Inferior parietal cortex (tissue), 1 donor: ENCODE results near the gene APOL1.
"Not testable (repeated sequence)": the region's sequence is repeated elsewhere in the genome, so short reads cannot be mapped to it uniquely, and the experiment has no call there.

Experiments used
- DNase-seq: peaks from one replicate; pipeline ENCODE4 v3.0.0-alpha.2; 2016; ENCODE audit errors: extremely low spot score

Gene APOL1

DNA sequence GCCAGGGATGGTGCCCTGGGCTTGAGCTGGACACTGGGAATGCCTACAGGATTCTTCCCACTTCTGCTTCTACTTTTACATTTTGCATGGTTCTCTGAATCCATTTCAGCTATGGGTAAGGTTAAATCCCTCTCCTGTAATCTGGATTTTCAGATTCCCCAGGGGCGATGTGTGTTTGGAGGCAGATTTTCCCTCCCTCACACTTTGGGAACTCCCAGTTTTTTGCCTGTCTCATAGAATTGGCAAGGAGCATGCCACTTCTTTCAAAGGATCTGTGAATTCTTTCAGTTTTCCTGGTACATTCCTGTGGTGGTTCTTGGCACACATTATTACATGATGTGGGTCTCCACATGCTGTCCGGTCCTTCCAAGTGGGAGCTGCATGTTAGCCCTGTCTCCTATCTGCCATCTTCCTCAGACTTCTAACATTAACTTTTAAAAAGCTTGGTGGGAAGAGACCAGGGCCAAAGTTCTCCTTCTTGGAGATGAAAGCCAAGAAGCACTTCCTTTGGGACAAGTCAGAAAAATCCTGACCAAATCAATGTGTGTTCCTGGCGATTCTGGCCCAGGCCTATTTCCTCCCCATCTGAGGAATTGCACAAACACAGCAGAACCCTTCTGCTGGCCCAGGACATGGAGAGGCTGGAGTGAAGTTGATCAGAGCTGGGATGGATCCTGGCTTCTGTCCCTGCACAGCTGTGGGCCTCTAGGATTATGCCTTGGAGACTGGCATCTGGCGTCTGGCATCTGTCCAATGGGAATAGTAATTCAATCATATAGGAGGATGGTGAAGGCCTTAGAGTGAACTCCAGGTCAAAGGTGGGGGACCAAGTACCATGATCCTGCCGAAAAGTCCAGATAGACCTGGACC, 8.2 kb upstream of the APOL1 start:
- DNase-seq, result no peak

DNA sequence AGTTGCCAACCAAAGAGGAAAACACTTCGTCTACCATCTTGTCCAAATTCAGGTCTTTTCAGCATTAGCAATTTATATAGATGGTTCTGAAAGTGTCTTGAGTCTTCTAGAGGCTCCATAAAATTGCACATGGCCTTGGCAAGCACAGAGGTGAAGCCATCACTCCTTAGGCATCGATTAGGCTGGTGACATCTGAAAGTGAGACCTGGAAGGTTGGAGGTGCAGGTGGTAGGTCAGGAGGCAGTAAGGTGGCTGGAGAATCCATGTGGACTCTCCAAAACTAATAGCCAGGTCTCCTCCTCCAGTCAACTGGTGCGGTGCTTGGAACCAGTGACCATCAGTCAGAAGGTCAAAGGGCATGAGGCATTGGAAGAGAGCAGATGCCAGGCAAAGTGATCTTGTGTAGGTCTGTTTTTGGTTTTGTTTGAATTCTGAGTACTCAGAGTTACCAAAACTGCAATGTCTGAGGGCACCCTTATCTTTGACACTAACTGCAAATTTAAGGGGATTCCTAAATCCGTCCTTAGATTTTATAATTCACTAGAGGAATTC, 7.1 kb upstream of the APOL1 start:
- no peak for DNase-seq

DNA sequence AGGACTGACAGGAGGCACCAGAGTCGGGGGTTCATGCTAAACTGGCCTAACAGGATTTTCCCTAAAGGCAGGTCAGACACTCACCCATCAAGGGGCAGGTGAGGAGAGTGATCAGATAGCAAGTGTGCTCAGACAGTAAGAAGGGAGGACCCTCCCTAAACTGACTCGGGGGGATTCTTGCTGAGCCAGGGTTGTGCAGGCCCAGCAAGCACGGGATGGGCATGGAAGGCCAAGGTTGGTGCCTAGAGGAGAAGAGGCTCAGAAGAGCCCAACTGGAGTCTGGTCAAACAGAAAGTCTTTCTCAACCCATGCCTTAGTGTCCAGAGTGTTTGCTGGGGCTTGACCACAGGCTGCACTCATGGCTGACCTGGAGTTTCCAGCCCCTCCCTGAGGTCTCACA, 6.2 kb upstream of the APOL1 start:
- no peak for DNase-seq

DNA sequence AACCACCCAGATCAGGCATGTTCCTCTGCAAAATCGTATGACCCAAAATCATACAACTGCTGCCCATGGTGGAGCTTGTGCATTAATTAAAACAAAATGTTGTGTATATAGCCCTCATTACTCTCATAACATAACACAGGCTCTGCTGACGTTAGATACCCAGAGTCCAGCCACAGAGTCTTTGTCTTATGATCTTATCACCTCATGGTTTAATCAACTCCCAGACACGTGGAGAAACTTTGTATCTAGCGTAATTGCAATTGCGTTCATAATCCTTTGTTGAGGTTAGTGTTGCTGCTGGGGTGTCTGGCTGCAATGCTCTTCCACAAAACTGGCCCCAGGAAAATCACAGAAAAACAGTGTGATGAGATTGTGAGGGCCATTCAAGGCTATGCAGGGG, 5.0 kb upstream of the APOL1 start:
- DNase-seq, result no peak

DNA sequence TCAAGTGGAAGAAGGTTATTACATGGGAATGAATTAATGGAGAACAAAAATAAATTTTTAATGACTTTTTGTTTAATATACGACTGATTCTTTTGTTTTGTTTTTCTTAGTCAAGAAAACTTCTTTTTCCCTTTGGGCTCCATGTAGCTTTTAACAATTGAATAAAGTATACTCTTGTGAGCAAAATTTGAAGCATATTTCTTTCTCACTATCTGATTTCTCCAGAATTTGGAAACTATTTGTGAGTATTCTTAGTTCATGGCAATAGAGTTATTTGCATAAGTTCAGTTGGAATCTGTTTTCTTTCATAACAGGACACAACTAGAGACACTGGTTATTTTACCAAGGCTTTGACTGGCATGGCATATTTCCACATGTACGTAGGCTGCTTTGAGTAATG, 3.8 kb upstream of the APOL1 start:
- DNase-seq, result no peak

DNA sequence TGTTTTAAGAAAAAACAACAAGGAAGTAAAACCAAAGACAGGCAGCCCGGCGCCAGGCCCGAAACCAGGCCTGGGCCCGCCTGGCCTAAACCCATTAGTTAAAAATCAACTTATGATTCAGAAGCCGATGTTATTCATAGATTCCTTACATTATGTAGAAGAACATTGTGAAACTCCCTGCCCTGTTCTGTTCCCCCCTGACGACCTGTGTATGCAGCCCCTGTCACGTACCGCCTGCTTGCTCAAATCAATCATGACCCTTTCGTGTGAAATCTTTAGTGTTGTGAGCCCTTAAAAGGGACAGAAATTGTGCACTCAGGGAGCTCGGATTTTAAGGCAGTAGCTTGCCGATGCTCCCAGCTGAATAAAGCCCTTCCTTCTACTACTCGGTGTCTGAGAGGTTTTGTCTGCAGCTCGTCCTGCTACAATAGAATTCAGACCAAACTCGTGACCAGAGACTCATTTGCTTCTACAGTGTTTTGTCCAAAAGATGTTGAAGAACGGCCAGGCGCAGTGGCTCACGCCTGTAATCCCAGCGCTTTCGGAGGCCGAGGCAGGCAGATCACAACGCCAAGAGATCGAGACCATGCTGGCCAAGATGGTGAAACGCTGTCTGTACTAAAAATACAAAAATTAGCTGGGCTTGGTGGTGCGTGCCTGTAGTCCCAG, 2.5 kb upstream of the APOL1 start:
- not testable (repeated sequence) for DNase-seq

DNA sequence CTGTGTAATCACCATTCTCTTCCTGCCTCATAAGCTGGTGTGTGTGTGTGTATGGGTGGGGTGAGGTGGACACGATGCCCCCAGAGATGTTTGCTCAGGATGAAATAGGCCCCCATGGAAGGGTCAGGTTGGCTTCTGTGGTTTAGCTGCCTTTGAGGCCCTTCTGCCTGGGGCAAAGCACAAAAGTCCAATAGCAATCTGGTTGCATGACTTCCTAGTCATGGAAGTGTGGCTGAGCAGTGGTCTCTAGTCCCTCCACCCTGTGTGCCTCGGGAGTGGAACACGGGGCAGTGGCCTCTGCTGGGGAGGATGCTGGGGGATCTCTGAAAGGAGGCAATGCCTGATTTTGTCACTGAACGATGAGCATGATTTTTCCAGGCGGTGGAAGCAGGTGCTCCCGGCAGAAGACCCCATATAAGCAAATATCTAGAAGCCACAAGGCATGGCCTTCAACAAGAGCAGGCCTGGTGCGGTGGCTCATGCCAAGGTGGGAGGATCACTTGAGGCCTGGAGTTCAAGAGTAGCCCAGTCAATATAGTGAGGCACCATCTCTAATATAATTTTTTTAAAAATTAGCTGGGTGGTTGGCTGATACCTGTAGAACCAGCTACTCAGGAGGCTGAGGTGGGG, 839 bp upstream of the APOL1 start:
- DNase-seq, result not testable (repeated sequence)

DNA sequence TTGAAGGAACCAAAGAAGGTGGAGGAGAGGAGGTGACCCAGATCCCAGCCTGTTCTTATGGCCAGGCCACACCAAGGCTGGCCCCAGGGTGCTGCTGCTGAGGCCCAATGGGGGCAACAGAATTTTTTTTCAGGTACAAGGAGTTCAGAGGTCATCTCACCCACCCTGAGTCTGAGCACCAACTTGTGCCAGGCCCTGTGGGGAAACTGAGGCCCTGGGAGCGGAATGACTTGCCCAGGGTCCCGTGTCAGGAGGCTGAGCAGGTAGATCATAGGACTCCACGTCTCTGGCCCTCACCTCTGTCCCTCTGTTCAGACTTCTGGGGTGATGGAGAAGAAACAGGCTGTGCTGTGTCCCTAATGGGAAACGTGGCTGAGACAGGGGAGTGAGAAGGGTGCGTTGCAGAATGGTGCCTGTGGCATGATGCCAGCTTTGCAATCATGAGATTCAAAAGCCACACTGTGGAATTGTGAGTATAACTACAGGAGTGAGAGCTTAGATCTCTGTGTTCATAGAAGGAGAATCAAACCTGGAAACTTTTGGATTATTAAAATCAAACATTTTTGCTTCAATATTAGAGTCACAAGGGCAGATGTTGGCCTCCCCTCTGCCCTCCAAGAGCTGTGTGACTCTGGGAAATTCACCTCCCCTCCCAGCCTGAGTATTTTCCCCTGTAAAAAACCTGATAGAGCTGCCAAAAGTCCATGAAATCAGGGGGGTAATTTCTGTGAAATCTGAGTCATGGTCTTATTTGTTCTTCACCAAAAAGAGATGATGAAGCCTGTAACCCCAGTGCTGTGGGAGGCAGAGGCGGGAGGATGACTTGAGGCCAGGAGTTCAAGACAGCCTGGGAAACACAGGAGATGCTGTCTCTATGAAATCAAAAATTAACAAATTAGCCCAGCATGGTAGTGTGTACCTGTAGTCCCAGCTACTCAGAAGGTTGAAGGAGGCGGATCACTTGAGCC, 874 bp downstream of the APOL1 start:
- DNase-seq, result no peak

DNA sequence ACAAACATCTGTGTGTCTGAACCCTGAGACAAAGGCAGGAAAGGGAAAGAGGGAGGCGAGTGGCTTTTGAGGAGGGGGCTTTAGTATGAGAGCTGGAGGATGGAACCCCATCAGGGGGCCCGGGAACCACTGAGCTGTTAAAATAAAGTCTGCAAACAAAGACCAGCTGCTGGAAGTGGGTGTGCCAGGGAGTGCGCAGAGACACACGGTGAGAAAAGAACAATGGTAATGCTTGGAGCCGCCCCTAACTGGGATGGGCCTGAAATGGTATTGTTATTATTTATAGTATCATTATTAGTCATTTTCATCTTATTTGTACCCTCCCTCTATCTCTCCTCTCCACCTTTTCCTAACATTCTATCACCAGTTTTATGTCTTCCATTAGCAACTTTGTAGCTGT, 2.6 kb downstream of the APOL1 start:
- not testable (repeated sequence) for DNase-seq

DNA sequence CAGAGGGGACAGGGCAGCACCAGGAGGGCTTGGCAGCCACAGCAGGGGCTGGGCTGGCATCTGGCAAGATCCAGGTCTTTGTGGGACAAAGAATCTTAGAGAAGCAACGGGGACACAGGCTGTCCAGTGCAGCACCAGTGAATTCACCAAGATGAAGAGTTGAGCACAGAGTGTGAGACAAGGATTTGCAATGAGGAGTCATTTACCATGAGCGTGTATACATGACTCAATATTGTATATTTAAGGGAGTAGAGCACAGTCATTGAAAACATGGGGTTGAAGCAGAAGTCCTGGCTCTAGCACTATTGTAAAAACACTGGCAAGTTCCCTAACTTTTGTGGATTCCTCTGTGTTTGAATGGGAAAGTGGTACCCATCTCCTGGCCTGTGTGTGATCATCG, 3.5 kb downstream of the APOL1 start:
- no peak for DNase-seq

DNA sequence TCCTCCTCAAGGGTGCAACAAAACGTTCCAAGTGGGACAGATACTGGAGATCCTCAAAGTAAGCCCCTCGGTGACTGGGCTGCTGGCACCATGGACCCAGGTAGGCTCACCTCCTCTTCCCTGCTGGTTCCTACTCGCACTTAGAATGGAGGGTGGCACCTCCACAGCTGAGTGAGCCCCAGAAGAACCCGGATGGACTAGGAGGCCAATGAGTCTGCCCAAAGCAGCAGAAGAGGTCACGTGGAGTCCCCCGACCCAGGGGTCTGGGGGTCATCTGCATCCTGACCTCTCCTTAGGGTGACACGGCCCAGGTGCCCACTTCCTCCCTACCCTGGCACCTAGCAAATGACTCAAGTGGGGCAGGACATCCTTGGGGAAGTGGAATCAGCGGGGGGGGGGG, 4.4 kb downstream of the APOL1 start:
- no peak for DNase-seq

DNA sequence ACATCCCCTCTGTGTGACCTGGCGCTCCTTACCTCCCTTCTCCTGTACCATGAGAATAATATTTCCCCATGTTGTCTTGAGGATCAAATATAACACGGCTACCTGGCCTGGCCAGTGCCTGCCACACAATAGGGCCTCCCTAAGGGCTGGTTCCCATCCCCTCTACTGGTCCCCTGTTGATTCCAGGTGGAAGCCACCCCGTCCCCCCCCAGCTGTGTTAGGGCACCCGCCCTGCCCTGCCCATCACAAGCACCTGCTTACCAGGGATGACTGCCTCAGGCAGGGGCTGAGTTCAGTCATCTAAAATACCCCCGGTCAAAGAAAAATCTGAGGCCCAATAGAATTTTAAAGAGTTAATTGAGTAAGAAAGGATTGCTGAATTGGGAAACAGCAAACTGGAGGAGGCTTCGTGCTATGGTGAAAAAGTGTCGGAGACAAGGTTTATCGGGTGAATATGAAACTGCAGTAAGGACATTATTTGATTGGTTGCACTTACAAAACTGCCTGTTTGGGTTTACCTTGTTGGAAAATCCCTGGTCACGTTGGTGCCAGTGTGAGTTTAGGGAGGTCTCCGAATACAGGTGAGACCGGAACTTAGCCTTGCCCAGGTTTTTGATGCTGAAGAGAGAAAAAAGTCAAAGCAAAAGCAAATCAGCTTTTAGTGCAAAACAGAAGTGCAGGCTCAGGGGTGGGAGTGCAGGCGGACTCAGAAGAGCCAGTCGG, 5.2 kb downstream of the APOL1 start:
- DNase-seq, result no peak

DNA sequence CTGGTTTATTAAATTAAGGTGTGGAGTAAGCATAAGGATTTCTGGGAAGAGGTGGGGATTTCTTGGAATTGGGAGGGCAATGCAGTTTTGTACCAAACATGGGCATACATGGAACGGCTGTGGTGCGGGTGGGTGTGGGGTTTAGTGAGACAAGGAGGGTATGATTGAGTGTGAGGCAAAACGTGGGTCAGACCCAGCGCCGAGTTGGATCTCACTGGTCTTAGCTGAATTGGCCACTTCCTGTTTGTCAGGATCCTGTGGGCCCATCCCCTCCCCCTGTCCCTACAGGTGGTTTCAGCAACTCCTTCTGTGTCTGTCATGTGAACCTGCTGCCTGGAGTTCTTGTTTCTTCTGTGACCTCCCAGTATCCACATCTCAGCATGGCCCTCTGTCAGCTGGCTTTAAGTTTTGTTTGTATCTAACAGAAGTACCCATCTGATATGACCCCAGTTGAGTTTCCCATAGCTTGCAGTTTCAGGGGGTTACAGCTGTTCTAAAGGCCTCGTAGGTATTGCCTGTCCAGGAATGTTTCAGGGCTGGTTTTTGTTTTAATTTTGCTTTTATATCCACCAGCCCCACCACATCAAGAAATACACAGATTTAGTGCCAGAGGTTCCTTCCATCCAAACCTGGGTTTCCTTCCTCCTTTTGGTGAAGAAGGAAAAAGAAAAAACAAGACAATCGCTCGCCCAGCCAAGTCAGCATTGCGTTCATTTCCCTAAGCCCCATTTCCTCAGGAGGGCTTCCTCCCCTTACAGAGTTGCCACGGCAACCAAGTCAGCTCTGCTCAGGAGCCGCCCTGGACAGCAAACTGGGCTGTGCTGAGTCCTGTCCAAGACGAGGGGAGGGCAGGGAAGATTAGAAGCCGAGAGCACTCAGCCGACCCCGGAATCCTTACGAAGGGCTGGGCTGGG, 6.0 kb downstream of the APOL1 start:
- no peak for DNase-seq

DNA sequence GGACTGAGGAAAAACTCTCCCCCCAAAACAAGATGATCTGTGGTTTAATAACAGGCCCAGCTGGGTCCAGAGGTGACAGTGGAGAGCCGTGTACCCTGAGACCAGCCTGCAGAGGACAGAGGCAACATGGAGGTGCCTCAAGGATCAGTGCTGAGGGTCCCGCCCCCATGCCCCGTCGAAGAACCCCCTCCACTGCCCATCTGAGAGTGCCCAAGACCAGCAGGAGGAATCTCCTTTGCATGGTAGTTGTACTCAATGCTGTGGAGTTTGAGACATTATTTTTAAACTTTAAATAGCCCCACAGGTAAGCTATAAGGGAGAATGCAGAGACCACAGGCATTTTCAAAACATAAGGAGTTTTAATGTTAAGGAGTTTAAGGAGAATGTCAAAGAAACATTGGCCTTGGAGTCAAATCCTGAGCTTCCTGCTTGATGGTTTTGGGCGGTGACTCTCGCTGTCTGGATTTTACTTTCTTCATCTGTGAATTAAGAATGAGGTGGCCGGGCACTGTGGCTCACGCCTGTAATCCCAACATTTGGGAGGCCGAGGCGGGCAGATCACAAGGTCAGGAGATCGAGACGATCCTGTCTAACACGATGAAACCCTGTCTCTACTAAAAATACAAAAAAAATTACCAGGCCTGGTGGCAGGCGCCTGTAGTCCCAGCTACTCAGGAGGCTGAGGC, 6.8 kb downstream of the APOL1 start:
- no peak for DNase-seq

DNA sequence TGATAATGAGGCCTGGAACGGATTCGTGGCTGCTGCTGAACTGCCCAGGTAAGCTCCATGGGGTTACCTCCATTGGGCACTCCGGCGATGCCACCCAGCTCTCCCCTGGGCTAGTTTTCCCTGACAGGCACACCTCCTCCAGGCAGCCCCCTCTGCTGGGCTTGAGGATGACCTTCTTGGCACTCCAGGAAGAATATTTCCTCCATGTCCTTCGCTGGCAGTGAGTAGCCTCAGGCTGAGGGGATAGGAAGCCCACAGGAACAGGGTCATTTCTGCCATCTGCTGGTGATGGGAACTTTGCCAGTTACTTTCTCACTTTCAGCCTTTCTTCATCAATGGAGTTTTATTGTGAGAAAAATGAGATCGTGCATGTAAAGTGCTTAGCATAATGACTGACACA, 8.7 kb downstream of the APOL1 start:
- DNase-seq, result not testable (repeated sequence)

DNA sequence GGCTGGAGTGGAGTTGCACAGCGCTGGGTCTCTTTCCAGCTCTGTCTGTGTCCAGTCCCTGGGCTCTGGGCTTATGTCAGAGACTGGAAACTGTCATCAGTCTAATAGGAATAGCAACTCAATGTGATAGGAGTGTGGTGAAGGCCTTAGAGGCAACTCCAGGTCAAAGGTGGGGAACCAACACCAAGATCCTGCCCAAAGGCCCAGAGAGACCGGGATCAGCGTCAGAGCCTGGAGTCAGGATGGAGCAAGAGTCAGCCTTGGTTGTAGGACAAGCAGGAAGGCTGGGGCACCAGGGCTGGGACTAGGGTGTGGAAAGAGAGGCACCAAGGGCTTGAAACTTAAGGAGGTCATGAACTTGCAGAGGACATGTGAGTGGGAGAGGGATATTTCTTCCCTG, 9.4 kb downstream of the APOL1 start:
- not testable (repeated sequence) for DNase-seq

DNA sequence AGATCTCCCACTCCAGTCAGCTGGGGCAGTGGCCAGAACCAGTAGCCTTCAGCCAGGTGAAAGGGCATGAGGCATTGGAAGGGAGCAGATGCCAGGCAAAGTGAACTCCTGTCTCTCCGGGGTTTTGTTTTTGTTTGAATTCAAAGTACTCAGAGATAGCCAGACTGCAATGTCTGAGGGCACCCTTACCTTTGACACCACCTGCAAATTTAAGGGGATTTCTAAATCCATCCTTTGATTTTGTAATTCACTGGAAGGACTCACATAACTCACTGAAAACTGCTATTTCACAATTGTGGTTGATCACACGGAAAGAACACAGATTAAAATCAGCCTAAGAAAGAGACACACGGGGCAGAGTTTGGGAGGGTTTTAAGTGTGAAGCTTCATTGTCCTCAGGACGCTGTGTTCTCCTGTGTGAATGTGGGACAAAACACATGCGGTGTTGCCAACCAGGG, 10.3 kb downstream of the APOL1 start:
- peak; percentile 52 for DNase-seq

DNA sequence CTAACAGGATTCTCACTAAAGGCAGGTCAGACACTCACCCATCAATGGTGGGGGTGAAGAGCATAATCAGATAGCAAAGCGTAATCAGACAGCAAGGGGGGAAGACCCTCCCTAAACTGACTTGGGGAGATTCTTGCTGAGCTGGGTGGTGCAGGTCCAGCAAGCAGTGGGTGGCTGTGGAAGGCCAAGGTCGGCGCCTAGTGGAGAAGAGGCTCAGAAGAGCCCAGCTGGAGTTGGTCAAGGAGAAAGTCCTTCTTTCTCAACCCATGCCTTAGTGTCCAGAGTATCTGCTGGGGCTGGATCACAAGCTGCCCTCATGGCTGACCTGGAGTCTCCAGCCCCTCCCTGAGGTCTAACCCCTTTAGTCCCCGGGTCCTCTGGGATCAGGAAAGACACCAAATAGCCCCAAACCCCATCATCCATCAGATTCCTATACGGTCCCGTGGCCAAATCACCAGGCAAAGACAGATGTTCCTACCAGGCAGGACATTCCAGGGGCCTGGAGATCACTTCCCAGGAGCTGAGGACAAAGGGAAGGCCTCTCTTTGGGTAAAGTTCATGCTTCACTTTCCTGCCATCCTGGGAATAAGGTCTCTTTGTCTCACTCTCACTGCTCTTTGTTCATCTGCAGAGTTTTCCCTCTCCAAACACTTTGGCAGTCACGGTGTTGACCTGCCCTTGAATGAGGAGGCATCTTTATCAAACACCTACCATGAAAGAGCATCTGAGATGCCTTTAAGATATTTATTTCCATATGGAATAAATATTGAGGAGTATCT, 11.1 kb downstream of the APOL1 start:
- not testable (repeated sequence) for DNase-seq
